Dendritic cell treated with granulocyte-macrophage colony-stimulating factor and Interleukin-4, amounts not matched to agents 40 ng/mL and 50 ng/mL, for 4 days (primary cell): ENCODE measurements around the gene SCAPER.

ENCODE experiments used
- H3K27ac Mint-ChIP-seq: one replicate; pipeline ENCODE4 v1.8.0; 2022; ENCODE audit warnings: mild to moderate bottlenecking, mixed read lengths
- H3K27me3 Mint-ChIP-seq: one replicate; pipeline ENCODE4 v1.8.0; 2022; ENCODE audit warnings: mild to moderate bottlenecking, mixed read lengths
- H3K36me3 Mint-ChIP-seq: one replicate; pipeline ENCODE4 v1.8.0; 2022; ENCODE audit warnings: low read depth, mixed read lengths
- H3K4me1 Mint-ChIP-seq: one replicate; pipeline ENCODE4 v1.8.0; 2022; ENCODE audit warnings: low read depth, mixed read lengths
- H3K4me3 Mint-ChIP-seq: one replicate; pipeline ENCODE4 v1.8.0; 2022; ENCODE audit warnings: mild to moderate bottlenecking, moderate library complexity, mixed read lengths
- H3K9me3 Mint-ChIP-seq: one replicate; pipeline ENCODE4 v1.8.0; 2022; ENCODE audit warnings: mixed read lengths
- intact Hi-C: fragments of 100-400 bp; cut with micrococcal nuclease; formaldehyde crosslinking; loops from one replicate; pipeline ENCODE4 v1.15.0; 2022

The SCAPER gene

GRCh38 chr15:76642671-76643070 lies 262.5 kb downstream of the SCAPER start:
- Mint-ChIP-seq H3K36me3 (no peaks in the 10 kb centered on the region), H3K4me1 (no peaks in the 10 kb centered on the region), H3K27me3 (no peaks in the 10 kb centered on the region), H3K4me3 (no peak overlapping the region), H3K9me3 (peaks cover 7% of the 10 kb centered on the region), H3K27ac (no peak overlapping the region)
- intact Hi-C loops, result no loop called here

- no peaks in the 10 kb centered on the region for H3K27me3 Mint-ChIP-seq
- peaks cover 32% of the 10 kb centered on the region for H3K9me3 Mint-ChIP-seq
Observed at GRCh38 chr15:76637166-76637565, 268.0 kb downstream of the SCAPER start.

GRCh38 chr15:76636059-76636458 lies 269.1 kb downstream of the SCAPER start:
- H3K36me3 Mint-ChIP-seq, result peaks cover 5% of the 10 kb centered on the region
- intact Hi-C loops, result no loop called here
- H3K4me3 Mint-ChIP-seq, result no peak overlapping the region
- H3K9me3 Mint-ChIP-seq, result peaks cover 32% of the 10 kb centered on the region
- H3K4me1 Mint-ChIP-seq, result no peaks in the 10 kb centered on the region
- no peaks in the 10 kb centered on the region for H3K27me3 Mint-ChIP-seq
- H3K27ac Mint-ChIP-seq, result no peak overlapping the region

More at GRCh38 chr15:76637166-76637565, 268.0 kb downstream of the SCAPER start:
- no peaks in the 10 kb centered on the region for H3K4me1 Mint-ChIP-seq
- H3K27ac Mint-ChIP-seq, result no peak overlapping the region
- H3K36me3 Mint-ChIP-seq, result peaks cover 5% of the 10 kb centered on the region
- intact Hi-C loops, result no loop called here
- H3K4me3 Mint-ChIP-seq, result no peak overlapping the region

- Mint-ChIP-seq H3K27me3 (no peaks in the 10 kb centered on the region), H3K36me3 (no peaks in the 10 kb centered on the region), H3K4me1 (no peaks in the 10 kb centered on the region), H3K27ac (no peak overlapping the region), H3K9me3 (no peaks in the 10 kb centered on the region), H3K4me3 (no peak overlapping the region)
- intact Hi-C loops, result no loop called here
Observed at GRCh38 chr15:76626611-76627010, 278.5 kb downstream of the SCAPER start.

GRCh38 chr15:76625267-76625666 lies 279.9 kb downstream of the SCAPER start:
- intact Hi-C loops, result no loop called here
- no peaks in the 10 kb centered on the region for H3K4me1 Mint-ChIP-seq
- no peak overlapping the region for H3K27ac Mint-ChIP-seq
- no peaks in the 10 kb centered on the region for H3K36me3 Mint-ChIP-seq
- no peak overlapping the region for H3K4me3 Mint-ChIP-seq
- no peaks in the 10 kb centered on the region for H3K9me3 Mint-ChIP-seq
- no peaks in the 10 kb centered on the region for H3K27me3 Mint-ChIP-seq

GRCh38 chr15:76614725-76615124 lies 290.4 kb downstream of the SCAPER start:
- intact Hi-C loops, result no loop called here
- Mint-ChIP-seq H3K4me3 (no peak overlapping the region), H3K27ac (no peak overlapping the region), H3K36me3 (peaks cover 34% of the 10 kb centered on the region), H3K9me3 (peaks cover 37% of the 10 kb centered on the region), H3K27me3 (no peaks in the 10 kb centered on the region), H3K4me1 (no peaks in the 10 kb centered on the region)

GRCh38 chr15:76588811-76589747 lies 316.1 kb downstream of the SCAPER start:
- H3K36me3 Mint-ChIP-seq, result no peaks in the 10 kb centered on the region
- no peak overlapping the region for H3K4me3 Mint-ChIP-seq
- intact Hi-C loops, result no loop called here
- no peaks in the 10 kb centered on the region for H3K4me1 Mint-ChIP-seq
- H3K9me3 Mint-ChIP-seq, result no peaks in the 10 kb centered on the region
- no peaks in the 10 kb centered on the region for H3K27me3 Mint-ChIP-seq
- H3K27ac Mint-ChIP-seq, result no peak overlapping the region

GRCh38 chr15:76585576-76585897 lies 319.6 kb downstream of the SCAPER start:
- H3K9me3 Mint-ChIP-seq, result peaks cover 15% of the 10 kb centered on the region
- H3K27me3 Mint-ChIP-seq, result no peaks in the 10 kb centered on the region
- no peaks in the 10 kb centered on the region for H3K36me3 Mint-ChIP-seq
- no peaks in the 10 kb centered on the region for H3K4me1 Mint-ChIP-seq
- no peak overlapping the region for H3K4me3 Mint-ChIP-seq
- H3K27ac Mint-ChIP-seq, result no peak overlapping the region
- intact Hi-C loops, result no loop called here

GRCh38 chr15:76584868-76585575 lies 320.1 kb downstream of the SCAPER start:
- H3K4me1 Mint-ChIP-seq, result no peaks in the 10 kb centered on the region
- no peaks in the 10 kb centered on the region for H3K27me3 Mint-ChIP-seq
- intact Hi-C loops, result no loop called here
- no peaks in the 10 kb centered on the region for H3K36me3 Mint-ChIP-seq
- H3K9me3 Mint-ChIP-seq, result peaks cover 19% of the 10 kb centered on the region
- no peak overlapping the region for H3K27ac Mint-ChIP-seq
- H3K4me3 Mint-ChIP-seq, result no peak overlapping the region

GRCh38 chr15:76582550-76582949 lies 322.6 kb downstream of the SCAPER start:
- intact Hi-C loops, result no loop called here
- Mint-ChIP-seq H3K4me1 (no peaks in the 10 kb centered on the region), H3K36me3 (no peaks in the 10 kb centered on the region), H3K9me3 (peaks cover 26% of the 10 kb centered on the region), H3K27me3 (no peaks in the 10 kb centered on the region), H3K4me3 (no peak overlapping the region), H3K27ac (no peak overlapping the region)

- H3K4me3 Mint-ChIP-seq, result no peak overlapping the region
- peaks cover 18% of the 10 kb centered on the region for H3K4me1 Mint-ChIP-seq
- H3K27me3 Mint-ChIP-seq, result no peaks in the 10 kb centered on the region
- H3K36me3 Mint-ChIP-seq, result no peaks in the 10 kb centered on the region
- no peak overlapping the region for H3K27ac Mint-ChIP-seq
- H3K9me3 Mint-ChIP-seq, result peaks cover 26% of the 10 kb centered on the region
- intact Hi-C loops, result no loop called here
Observed at GRCh38 chr15:76577879-76578512, 327.1 kb downstream of the SCAPER start.

GRCh38 chr15:76576523-76577279 lies 328.4 kb downstream of the SCAPER start:
- Mint-ChIP-seq H3K4me1 (peaks cover 18% of the 10 kb centered on the region), H3K36me3 (no peaks in the 10 kb centered on the region), H3K27ac (no peak overlapping the region), H3K27me3 (no peaks in the 10 kb centered on the region), H3K4me3 (no peak overlapping the region), H3K9me3 (peaks cover 22% of the 10 kb centered on the region)
- intact Hi-C loops, result no loop called here

GRCh38 chr15:76575679-76576078 lies 329.5 kb downstream of the SCAPER start:
- peaks cover 12% of the 10 kb centered on the region for H3K9me3 Mint-ChIP-seq
- peaks cover 18% of the 10 kb centered on the region for H3K4me1 Mint-ChIP-seq
- no peak overlapping the region for H3K27ac Mint-ChIP-seq
- intact Hi-C loops, result no loop called here
- peaks cover 1% of the 10 kb centered on the region for H3K36me3 Mint-ChIP-seq
- H3K27me3 Mint-ChIP-seq, result no peaks in the 10 kb centered on the region
- no peak overlapping the region for H3K4me3 Mint-ChIP-seq
